K562 (cell line): Measurements from ENCODE around the gene EIF4E2.

Source experiments
- ATF2 ChIP-seq: sonication (generic); formaldehyde crosslinking; IDR thresholded peaks from 2 replicates; pipeline ENCODE4 v1.8.1; 2022; ENCODE audit warnings: missing genetic modification reagents
- POLR2A ChIP-seq: fragments of 450-650 bp; conservative IDR thresholded peaks from 2 replicates; pipeline ENCODE4 v1.6.1; 2016
- SMAD1 ChIP-seq: fragments of 150-350 bp; IDR thresholded peaks from 2 replicates; pipeline ENCODE4 v1.6.1; 2014; ENCODE audit warnings: low read length, low read depth; ENCODE audit not compliant: partially characterized antibody
- SREBF1 ChIP-seq: fragments of 150-350 bp; IDR thresholded peaks from 2 replicates; pipeline ENCODE4 v1.6.1; 2014; ENCODE audit warnings: antibody characterized with exemption, low read depth, low read length, borderline replicate concordance
- ZBTB26 ChIP-seq: fragments of 450-650 bp; formaldehyde crosslinking; IDR thresholded peaks from 2 replicates; pipeline ENCODE4 v1.4.0; 2022; ENCODE audit warnings: missing genetic modification characterization

DNA sequence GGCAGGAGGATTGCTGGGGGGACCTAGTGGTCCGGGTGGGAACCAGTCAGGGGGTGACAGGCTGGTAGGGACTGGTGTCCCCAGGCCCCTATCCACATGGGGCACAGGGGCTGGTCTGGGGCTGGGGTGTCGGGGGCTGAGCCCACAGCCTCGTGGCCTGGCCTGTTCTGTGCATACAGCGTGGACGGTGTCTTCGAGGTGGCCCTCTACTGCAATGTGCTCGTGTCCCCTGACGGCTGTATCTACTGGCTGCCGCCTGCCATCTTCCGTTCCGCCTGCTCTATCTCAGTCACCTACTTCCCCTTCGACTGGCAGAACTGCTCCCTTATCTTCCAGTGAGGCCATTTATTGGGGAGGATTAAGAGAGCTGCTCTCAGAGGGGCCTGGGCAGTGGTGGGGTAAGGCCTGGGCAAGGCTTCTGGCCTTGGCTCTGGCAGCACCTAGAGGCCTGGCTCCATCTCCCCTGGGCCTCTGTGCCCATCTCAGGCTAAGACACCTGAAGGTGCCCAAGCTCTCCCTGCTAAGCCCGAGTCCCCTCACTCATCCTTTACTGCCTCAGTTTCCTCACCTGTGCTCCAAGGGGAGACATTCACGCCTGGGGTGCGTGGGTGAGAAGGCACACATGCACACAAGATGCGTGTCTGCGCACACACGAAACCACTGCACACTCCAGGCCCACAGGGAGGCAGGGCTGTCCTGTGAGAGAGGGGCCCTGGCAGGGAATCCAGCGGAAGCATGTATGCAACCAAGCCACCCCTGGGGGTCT, 9.1 kb upstream of the EIF4E2 start:
- no peak for TF ChIP-seq SMAD1
- TF ChIP-seq ATF2 (CRISPR knock-in tag), result no peak
- no peak for TF ChIP-seq POLR2A
- no peak for TF ChIP-seq SREBF1
- TF ChIP-seq ZBTB26 (CRISPR knock-in tag), result no peak
